HepG2 (cell line): ENCODE measurements around the gene XPO1. TPM values are rescaled to one million over a fixed set of nuclear protein-coding genes. Genes with fewer than 3 reads are reported as not detected.

Source experiments
- ASH2L ChIP-seq: fragments of 300-600, 200-600 bp; sonication (generic); IDR thresholded peaks from 2 replicates; pipeline ENCODE4 v1.7.0; 2017; ENCODE audit warnings: low read depth, mild to moderate bottlenecking, moderate library complexity, mixed read lengths, low read length; ENCODE audit not compliant: insufficient read length
- BCL3 ChIP-seq: sonication (generic); formaldehyde crosslinking; IDR thresholded peaks from 2 replicates; pipeline ENCODE4 v1.5.1; 2020; ENCODE audit warnings: mild to moderate bottlenecking, missing genetic modification reagents, moderate library complexity
- ELF3 ChIP-seq: IDR thresholded peaks from 2 replicates; pipeline ENCODE4 v1.6.1; 2016; ENCODE audit warnings: missing genetic modification reagents, missing compliant biosample characterization
- FOXA1 ChIP-seq, 2 experiments: fragments of 450-650 bp in 1 of 2; sonication (generic) in 1 of 2; formaldehyde crosslinking in 1 of 2; IDR thresholded peaks; 2 replicates each; pipeline versions ENCODE4 v1.4.0 to v1.6.1; 2016 to 2020; ENCODE audit warnings: missing genetic modification reagents in 1 of 2
- IKZF4 ChIP-seq: sonication (generic); formaldehyde crosslinking; IDR thresholded peaks from 2 replicates; pipeline ENCODE4 v1.5.1; 2020; ENCODE audit warnings: borderline replicate concordance, mild to moderate bottlenecking, low read depth, missing genetic modification reagents; ENCODE audit errors: not compliant biosample characterization
- JARID2 ChIP-seq: sonication (generic); formaldehyde crosslinking; IDR thresholded peaks from 2 replicates; pipeline ENCODE4 v1.8.1; 2023; ENCODE audit warnings: missing genetic modification reagents, inconsistent platforms; ENCODE audit not compliant: insufficient replicate concordance
- JUNB ChIP-seq: sonication (generic); formaldehyde crosslinking; IDR thresholded peaks from 2 replicates; pipeline ENCODE4 v1.8.0; 2022; ENCODE audit warnings: missing genetic modification reagents, mild to moderate bottlenecking, borderline replicate concordance
- KAT2B ChIP-seq: fragments of 150-350 bp; IDR thresholded peaks from 2 replicates; pipeline ENCODE4 v1.6.1; 2014; ENCODE audit warnings: low read depth, low read length, borderline replicate concordance
- LBX2 ChIP-seq: sonication (generic); formaldehyde crosslinking; IDR thresholded peaks from 2 replicates; pipeline ENCODE4 v1.5.0; 2020; ENCODE audit warnings: missing genetic modification reagents, mild to moderate bottlenecking, borderline replicate concordance
- NFE2 ChIP-seq: sonication (generic); formaldehyde crosslinking; IDR thresholded peaks from 2 replicates; pipeline ENCODE4 v1.4.0; 2020; ENCODE audit warnings: missing genetic modification reagents
- POLR2AphosphoS2 ChIP-seq: IDR thresholded peaks from 2 replicates; pipeline ENCODE4 v1.6.1; 2011; ENCODE audit warnings: low read depth, low read length, improper control_type of control experiment
- PREB ChIP-seq: sonication (generic); formaldehyde crosslinking; IDR thresholded peaks from 2 replicates; pipeline ENCODE4 v1.4.0; 2020; ENCODE audit warnings: missing genetic modification reagents
- SALL1 ChIP-seq: sonication (generic); formaldehyde crosslinking; IDR thresholded peaks from 2 replicates; pipeline ENCODE4 v1.8.0; 2022; ENCODE audit warnings: mild to moderate bottlenecking, missing genetic modification reagents
- TMF1 ChIP-seq: sonication (generic); formaldehyde crosslinking; IDR thresholded peaks from 2 replicates; pipeline ENCODE4 v1.8.1; 2022; ENCODE audit warnings: low read depth, missing genetic modification reagents
- XRCC5 ChIP-seq: fragments of 200-400 bp; formaldehyde crosslinking; optimal IDR thresholded peaks from 2 replicates; pipeline ENCODE3; 2017; ENCODE audit warnings: mild to moderate bottlenecking, low read length
- ZFYVE20 ChIP-seq: sonication (generic); formaldehyde crosslinking; IDR thresholded peaks from 2 replicates; pipeline ENCODE4 v1.8.0; 2023; ENCODE audit warnings: low read depth, mild to moderate bottlenecking, moderate library complexity, missing genetic modification reagents, borderline replicate concordance
- ZKSCAN8 ChIP-seq: IDR thresholded peaks from 2 replicates; pipeline ENCODE4 v1.6.1; 2016; ENCODE audit warnings: borderline replicate concordance, missing genetic modification reagents, missing compliant biosample characterization
- ZNF331 ChIP-seq: sonication (generic); formaldehyde crosslinking; IDR thresholded peaks from 2 replicates; pipeline ENCODE4 v1.4.0; 2020; ENCODE audit warnings: missing genetic modification reagents
- ZNF34 ChIP-seq: sonication (generic); formaldehyde crosslinking; IDR thresholded peaks from 2 replicates; pipeline ENCODE4 v1.4.0; 2020; ENCODE audit warnings: mild to moderate bottlenecking, missing genetic modification reagents, borderline replicate concordance
- ZNF484 ChIP-seq: sonication (generic); formaldehyde crosslinking; IDR thresholded peaks from 2 replicates; pipeline ENCODE4 v1.5.1; 2020; ENCODE audit warnings: mild to moderate bottlenecking, low read depth, missing genetic modification reagents, borderline replicate concordance
- ZNF552 ChIP-seq: sonication (generic); formaldehyde crosslinking; IDR thresholded peaks from 2 replicates; pipeline ENCODE4 v1.9.0; 2022; ENCODE audit warnings: missing genetic modification reagents, mild to moderate bottlenecking, borderline replicate concordance
- ZNF562 ChIP-seq: sonication (generic); formaldehyde crosslinking; IDR thresholded peaks from 2 replicates; pipeline ENCODE4 v1.8.0; 2022; ENCODE audit warnings: missing genetic modification reagents, borderline replicate concordance
- ZXDC ChIP-seq: sonication (generic); formaldehyde crosslinking; IDR thresholded peaks from 2 replicates; pipeline ENCODE4 v1.5.0; 2020; ENCODE audit warnings: mild to moderate bottlenecking, missing genetic modification reagents
- polyA plus RNA-seq, 8 experiments: library from polyadenylated mRNA; depleted of rRNA in 3 of 8; stranded (reverse) in 7 of 8; unstranded in 1 of 8; fragments of >200 nt; fragmentation: Illumina TruSeq in 4 of 8; extraction: Trizol in 4 of 8; gene quantifications; 2 replicates each; pipeline versions ENCODE4 v1.2.1 to v1.2.3, GENCODE V29; 2011 to 2016; ENCODE audit warnings: low read depth in 4 of 8, missing spikeins in 1 of 8, mixed read lengths in 1 of 8; ENCODE audit not compliant: insufficient read depth in 1 of 8
- total RNA-seq, 5 experiments: library from RNA; depleted of rRNA; stranded (reverse); fragments of >200 nt; fragmentation: Illumina TruSeq; extraction: Trizol; gene quantifications; 2 replicates each; pipeline ENCODE4 v1.2.3, GENCODE V29; 2016; ENCODE audit warnings: low read depth in 1 of 5

XPO1 gene
- total and polyA plus RNA-seq, 2 of the 13 experiments (the other 11 are each of a cell fraction or from before 2014, with no cell fraction given): 67.4 to 212 TPM

GRCh38 chr2:61538920-61539520 is 864 bp upstream of the XPO1 start (continued):
- no peak for TF ChIP-seq JUNB
- TF ChIP-seq KAT2B: no peak
- no peak for TF ChIP-seq ZKSCAN8
- TF ChIP-seq NFE2: 0 out of 2 replicates have a peak, but pooled peaks have one; percentile 21
- TF ChIP-seq POLR2AphosphoS2: no peak
- no peak for TF ChIP-seq ZNF484 (CRISPR knock-in tag)
- TF ChIP-seq ZXDC: peak; percentile 89
- no peak for TF ChIP-seq XRCC5
- TF ChIP-seq ZNF552 (CRISPR knock-in tag): no peak
- no peak for TF ChIP-seq FOXA1 (IDR thresholded peaks at IDR 0.05)
- no peak for TF ChIP-seq FOXA1 (CRISPR knock-in tag; IDR thresholded peaks at IDR 0.05)
- no peak; the same call in 1 of the 2 replicates for TF ChIP-seq LBX2 (CRISPR knock-in tag)
- TF ChIP-seq JARID2 (CRISPR knock-in tag): peak; percentile 23
- TF ChIP-seq PREB (CRISPR knock-in tag): no peak
- TF ChIP-seq BCL3 (CRISPR knock-in tag): 0 out of 2 replicates have a peak, but pooled peaks have one; percentile 8
- TF ChIP-seq ZFYVE20: no peak
- no peak for TF ChIP-seq ELF3 (CRISPR knock-in tag)
- TF ChIP-seq ZNF562 (CRISPR knock-in tag): no peak
- 0 out of 2 replicates have a peak, but pooled peaks have one; percentile 43 for TF ChIP-seq ZNF34
- TF ChIP-seq ZNF331 (CRISPR knock-in tag): no peak
- no peak for TF ChIP-seq TMF1 (CRISPR knock-in tag)
- peak; percentile 80 for TF ChIP-seq ASH2L
- TF ChIP-seq SALL1 (CRISPR knock-in tag): no peak
- TF ChIP-seq IKZF4 (CRISPR knock-in tag): no peak
